Measurements from ENCODE around the gene UNC5C. TPM values are rescaled to one million over a fixed set of nuclear protein-coding genes. Genes with fewer than 3 reads are reported as not detected.

UNC5C gene
- total RNA-seq, 1 donor from 2014 or later: 2.7 TPM

GRCh38 chr4:95118497-95118896, 430.3 kb downstream of the UNC5C start:
- DNase-seq: no peak

DNA sequence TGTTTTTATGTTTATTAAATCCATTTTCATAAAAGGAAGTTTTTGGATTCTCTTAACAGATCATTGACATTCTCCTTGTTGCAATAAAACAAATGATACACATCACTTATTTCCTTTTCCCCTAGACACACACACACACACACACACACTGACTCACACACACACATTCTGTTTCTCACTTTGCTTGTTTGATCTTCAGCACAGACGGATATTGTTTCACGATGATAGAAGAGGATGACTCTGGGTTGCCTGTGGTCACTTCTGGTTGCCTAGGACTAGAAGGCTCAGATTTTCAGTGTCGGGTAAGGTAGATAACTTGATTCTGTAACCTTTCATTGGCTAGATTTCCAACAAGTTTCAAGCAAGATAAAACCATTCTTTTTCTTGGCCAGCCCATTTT, 434.3 kb downstream of the UNC5C start:
- no peak for DNase-seq
